Testis (tissue), 3 donors: ENCODE data around the gene TCIRG1. TPM values are rescaled to one million over a fixed set of nuclear protein-coding genes. Genes with fewer than 3 reads are reported as not detected.

Experiments
- DNase-seq: peaks from one replicate; pipeline ENCODE4 v3.0.0-alpha.2; 2019
- H3K27ac ChIP-seq, 2 donors: fragments of 200-600 bp; sonication (generic); one replicate each; pipeline ENCODE4 v1.5.1; 2019
- H3K27me3 ChIP-seq: fragments of 200-600 bp; sonication (generic); one replicate; pipeline ENCODE4 v1.5.1; 2019
- H3K36me3 ChIP-seq: fragments of 200-600 bp; sonication (generic); one replicate; pipeline ENCODE4 v1.5.1; 2017; ENCODE audit warnings: low read depth; ENCODE audit errors: missing control alignments
- H3K4me1 ChIP-seq: fragments of 200-600 bp; sonication (generic); one replicate; pipeline ENCODE4 v1.5.1; 2019
- H3K4me3 ChIP-seq, 2 donors: fragments of 200-600 bp; sonication (generic); one replicate each; pipeline ENCODE4 v1.5.1; 2017 to 2019
- H3K9me3 ChIP-seq: fragments of 200-600 bp; sonication (generic); one replicate; pipeline ENCODE4 v1.5.1; 2017
- POLR2A ChIP-seq: fragments of 450-650 bp; IDR thresholded peaks from one replicate; pipeline ENCODE4 v1.6.1; 2017; ENCODE audit warnings: antibody characterized with exemption, mild to moderate bottlenecking, moderate library complexity
- WGBS, 2 donors: methylation state at CpG; one replicate each; pipeline ENCODE4 v1.1.5; 2018; 5-methylcytosine and 5-hydroxymethylcytosine counted together
- intact Hi-C: fragments of 100-400 bp; cut with DNase I; formaldehyde crosslinking; loops from one replicate; pipeline ENCODE4 v1.15.1; 2023; ENCODE audit warnings: low total_unique reads
- polyA plus RNA-seq: library from polyadenylated mRNA; stranded (reverse); fragments of 350-450 nt; fragmentation: Illumina TruSeq; extraction: RNeasy Lipid Tissue Mini Kit (QIAGEN cat#74804); gene quantifications from one replicate; pipeline ENCODE4 v1.2.3, GENCODE V29; 2014; ENCODE audit warnings: low read depth, low replicate concordance; ENCODE audit not compliant: insufficient read depth
- total RNA-seq, 2 donors: library from RNA; depleted of rRNA; stranded (reverse); fragments of >200 nt; gene quantifications; one replicate each; pipeline ENCODE4 v1.2.3, GENCODE V29; 2016
- TF ChIP-seq, protein P1 (sequence below), 3 experiments: fragments of 450-650 bp in 2 of 3; fragments of 200-600 bp in 1 of 3; sonication (generic) in 1 of 3; IDR thresholded peaks; one replicate each; pipeline ENCODE4 v1.5.1; 2016 to 2019; ENCODE audit warnings: antibody characterized with exemption in 3 of 3, mild to moderate bottlenecking in 2 of 3, moderate library complexity in 1 of 3

The TCIRG1 gene
- total and polyA plus RNA-seq, 3 donors from 2014 or later, result 22.2 to 53.6 (median 52.8) TPM

DNA sequence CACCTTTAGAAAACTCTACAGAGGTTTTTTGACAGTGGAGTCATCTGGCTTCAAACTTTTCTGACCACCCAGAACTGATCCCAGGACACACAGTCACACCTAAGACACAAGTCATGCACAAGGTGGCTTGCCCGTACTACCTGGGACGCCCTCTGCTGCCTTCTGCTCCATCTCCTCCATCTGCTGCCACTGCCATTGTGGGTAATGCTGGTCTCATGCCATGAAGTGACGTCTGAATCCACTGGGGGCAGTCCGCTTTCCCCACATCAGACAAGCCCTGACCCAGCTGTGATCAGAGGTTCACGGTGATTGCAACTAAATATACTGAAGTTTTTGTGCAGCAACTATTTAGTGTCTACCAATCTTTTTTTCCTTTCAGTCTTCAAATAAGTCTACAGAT, 13.8 kb upstream of the TCIRG1 start:
- no peak for TF ChIP-seq POLR2A
- TF ChIP-seq, protein P1, sequence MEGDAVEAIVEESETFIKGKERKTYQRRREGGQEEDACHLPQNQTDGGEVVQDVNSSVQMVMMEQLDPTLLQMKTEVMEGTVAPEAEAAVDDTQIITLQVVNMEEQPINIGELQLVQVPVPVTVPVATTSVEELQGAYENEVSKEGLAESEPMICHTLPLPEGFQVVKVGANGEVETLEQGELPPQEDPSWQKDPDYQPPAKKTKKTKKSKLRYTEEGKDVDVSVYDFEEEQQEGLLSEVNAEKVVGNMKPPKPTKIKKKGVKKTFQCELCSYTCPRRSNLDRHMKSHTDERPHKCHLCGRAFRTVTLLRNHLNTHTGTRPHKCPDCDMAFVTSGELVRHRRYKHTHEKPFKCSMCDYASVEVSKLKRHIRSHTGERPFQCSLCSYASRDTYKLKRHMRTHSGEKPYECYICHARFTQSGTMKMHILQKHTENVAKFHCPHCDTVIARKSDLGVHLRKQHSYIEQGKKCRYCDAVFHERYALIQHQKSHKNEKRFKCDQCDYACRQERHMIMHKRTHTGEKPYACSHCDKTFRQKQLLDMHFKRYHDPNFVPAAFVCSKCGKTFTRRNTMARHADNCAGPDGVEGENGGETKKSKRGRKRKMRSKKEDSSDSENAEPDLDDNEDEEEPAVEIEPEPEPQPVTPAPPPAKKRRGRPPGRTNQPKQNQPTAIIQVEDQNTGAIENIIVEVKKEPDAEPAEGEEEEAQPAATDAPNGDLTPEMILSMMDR (IDR thresholded peaks at IDR 0.05), result no peak
- Histone ChIP-seq H3K4me1 (peaks cover 6% of the 10 kb centered on the region), H3K9me3 (no peaks in the 10 kb centered on the region), H3K27me3 (no peaks in the 10 kb centered on the region), H3K4me3 (no peak overlapping the region), H3K27ac (no peak overlapping the region), H3K36me3 (no peaks in the 10 kb centered on the region)
- intact Hi-C loops, result no loop called here
- DNase-seq, result no peak
- 87 to 92% methylated on average over 5 of the region's 5 CpGs for WGBS, 2 donors

DNA sequence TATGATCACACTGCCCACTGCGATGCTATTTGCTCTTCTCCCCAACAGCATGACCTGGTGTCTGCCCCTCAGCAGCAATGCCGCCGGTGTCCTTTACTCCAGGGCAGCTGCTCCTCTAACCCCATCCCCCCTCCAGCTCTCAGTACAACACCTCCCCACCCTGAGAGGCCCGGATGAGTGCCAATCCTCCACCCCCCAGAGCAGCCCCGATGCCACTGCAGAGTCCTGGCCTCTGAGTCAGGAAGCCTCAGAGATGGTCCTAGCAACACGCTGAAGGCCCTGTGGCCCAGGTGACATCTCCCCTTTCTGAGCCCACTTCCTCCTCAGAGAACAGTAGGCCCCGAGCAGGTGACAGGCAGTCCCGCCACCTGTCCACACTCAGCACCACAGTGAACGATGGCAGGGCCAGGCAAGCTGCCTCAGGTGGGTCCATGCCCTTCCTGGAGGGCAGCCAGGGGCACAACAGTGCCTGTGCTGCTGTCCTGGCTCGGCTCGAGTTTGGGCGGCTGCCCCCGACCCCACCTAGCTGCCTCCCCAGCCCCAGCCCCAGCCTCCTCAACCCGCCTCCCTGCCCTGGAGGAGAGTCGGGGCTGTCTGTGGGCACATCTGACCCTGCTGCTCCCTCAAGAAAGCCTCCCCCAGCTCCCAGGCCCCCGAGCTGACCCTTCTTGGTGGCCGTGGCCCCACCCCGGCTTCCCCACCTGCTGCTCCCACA, 12.3 kb upstream of the TCIRG1 start:
- no peak for TF ChIP-seq POLR2A
- TF ChIP-seq, protein P1 (IDR thresholded peaks at IDR 0.05), result no peak
- no peaks in the 10 kb centered on the region for H3K27me3 ChIP-seq
- 87 to 89% methylated on average over 15 to 18 of the region's 18 CpGs for WGBS, 2 donors
- no peaks in the 10 kb centered on the region for H3K9me3 ChIP-seq
- intact Hi-C loops, result no loop called here
- DNase-seq, result no peak
- no peak overlapping the region for H3K4me3 ChIP-seq
- H3K36me3 ChIP-seq, result no peaks in the 10 kb centered on the region
- no peak overlapping the region for H3K27ac ChIP-seq
- H3K4me1 ChIP-seq, result peaks cover 11% of the 10 kb centered on the region

DNA sequence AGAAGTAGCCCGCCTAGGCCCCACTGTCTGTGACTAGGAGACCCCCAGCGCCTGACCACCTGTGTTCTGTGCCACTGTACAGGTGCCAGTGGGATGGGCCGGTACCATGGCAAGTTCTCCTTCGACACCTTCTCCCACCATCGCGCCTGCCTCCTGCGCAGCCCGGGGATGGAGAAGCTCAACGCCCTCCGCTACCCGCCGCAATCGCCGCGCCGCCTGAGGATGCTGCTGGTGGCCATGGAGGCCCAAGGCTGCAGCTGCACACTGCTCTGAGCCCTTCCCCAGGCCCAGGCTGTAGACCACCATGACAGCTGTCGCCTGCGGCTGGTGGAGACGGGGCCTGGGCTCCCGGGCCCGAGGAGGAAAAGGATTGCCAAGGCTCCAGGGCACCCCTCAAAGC, 11.2 kb upstream of the TCIRG1 start:
- H3K27ac ChIP-seq, result no peak overlapping the region
- H3K4me3 ChIP-seq, result no peak overlapping the region
- 94% methylated on average over 19 of the region's 21 CpGs for WGBS, 2 donors
- TF ChIP-seq, protein P1 (IDR thresholded peaks at IDR 0.05), result no peak
- TF ChIP-seq POLR2A, result no peak
- peaks cover 14% of the 10 kb centered on the region for H3K4me1 ChIP-seq
- no peaks in the 10 kb centered on the region for H3K27me3 ChIP-seq
- H3K9me3 ChIP-seq, result no peaks in the 10 kb centered on the region
- no peak for DNase-seq
- no peaks in the 10 kb centered on the region for H3K36me3 ChIP-seq
- intact Hi-C loops, result no loop called here

DNA sequence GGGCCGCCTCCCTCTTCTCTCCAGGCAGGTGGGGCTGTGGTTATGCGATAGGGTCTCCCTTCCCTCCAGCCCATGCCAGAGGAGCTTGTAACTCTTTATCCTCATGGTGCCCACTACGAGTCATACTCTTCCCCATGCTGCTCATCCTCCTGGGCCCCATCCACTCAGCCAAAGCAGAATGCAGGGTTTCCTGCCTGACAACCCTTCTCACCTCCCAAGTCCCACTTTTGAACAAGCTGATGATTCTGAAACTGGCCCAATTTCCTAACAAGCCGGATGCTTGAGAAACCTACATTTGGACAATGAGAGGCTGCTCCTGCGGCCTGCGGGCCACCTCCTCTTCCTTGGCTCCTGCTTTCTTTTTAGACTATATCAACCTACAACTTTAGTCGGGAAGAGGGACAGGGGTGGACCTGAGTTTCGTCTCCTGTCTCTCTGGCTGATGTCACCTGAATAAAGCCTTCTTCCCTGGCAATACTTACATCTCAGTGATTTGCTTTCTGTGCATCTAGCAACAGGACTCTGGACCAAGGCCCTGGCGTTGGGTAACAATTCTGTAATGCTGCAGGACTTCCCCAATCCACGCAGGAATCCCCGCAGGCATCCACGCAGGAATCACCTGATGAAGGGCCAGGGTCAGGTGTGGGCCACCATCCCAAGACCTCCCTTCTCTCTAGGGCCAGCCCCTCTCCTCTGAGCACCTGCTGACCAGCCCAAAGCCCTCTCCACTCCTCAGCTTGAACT, 9.9 kb upstream of the TCIRG1 start:
- DNase-seq, result no peak
- intact Hi-C loops, result no loop called here

More for the DNA sequence above, 9.9 kb upstream of the TCIRG1 start:
- no peaks in the 10 kb centered on the region for H3K27me3 ChIP-seq
- H3K4me3 ChIP-seq, result no peak overlapping the region
- H3K9me3 ChIP-seq, result no peaks in the 10 kb centered on the region
- TF ChIP-seq POLR2A, result no peak
- TF ChIP-seq, protein P1 (IDR thresholded peaks at IDR 0.05), result no peak
- no peaks in the 10 kb centered on the region for H3K36me3 ChIP-seq
- 80 to 89% methylated on average over 12 of the region's 12 CpGs for WGBS, 2 donors
- H3K4me1 ChIP-seq, result peaks cover 14% of the 10 kb centered on the region
- no peak overlapping the region for H3K27ac ChIP-seq
